ENCODE data around the gene ZMAT1.
A peak's percentile ranks its signal among the peaks of the same experiment; 100 is the strongest.
"Not testable (repeated sequence)": the region's sequence is repeated elsewhere in the genome, so short reads cannot be mapped to it uniquely, and the experiment has no call there.

The ZMAT1 gene

GRCh38 chrX:101931488-101932248 is at the start of gene ZMAT1:
TSS of gene ZMAT1 (minus strand) at chrX:101932027. CDS start at chrX:101932008, 19 bp downstream.
- DNase-seq (ENCODE audit: low spot score), result peak; percentile 65

GRCh38 chrX:101977106-101977505 is 45.3 kb upstream of the ZMAT1 start:
- no peak for DNase-seq (ENCODE audit: low spot score)

GRCh38 chrX:101973066-101973465 is 41.2 kb upstream of the ZMAT1 start:
- no peak for DNase-seq (ENCODE audit: low spot score)

GRCh38 chrX:101964923-101965539 is 33.2 kb upstream of the ZMAT1 start:
- not testable (repeated sequence) for DNase-seq (ENCODE audit: low spot score)

- DNase-seq (ENCODE audit: low spot score), result no peak
Measured at GRCh38 chrX:101958139-101958538, 26.3 kb upstream of the ZMAT1 start.

- no peak for DNase-seq (ENCODE audit: low spot score)
Measured at GRCh38 chrX:101957174-101957573, 25.3 kb upstream of the ZMAT1 start.

GRCh38 chrX:101956556-101956955 is 24.7 kb upstream of the ZMAT1 start:
- DNase-seq (ENCODE audit: low spot score), result no peak

GRCh38 chrX:101950581-101950980 is 18.8 kb upstream of the ZMAT1 start:
- no peak for DNase-seq (ENCODE audit: low spot score)

- DNase-seq (ENCODE audit: low spot score), result no peak
Measured at GRCh38 chrX:101932249-101932570, 383 bp upstream of the ZMAT1 start.

GRCh38 chrX:101931136-101931487 is 715 bp downstream of the ZMAT1 start:
- DNase-seq (ENCODE audit: low spot score), result peak; percentile 0

GRCh38 chrX:101925733-101926132 is 6.1 kb downstream of the ZMAT1 start:
- no peak for DNase-seq (ENCODE audit: low spot score)

GRCh38 chrX:101918751-101919150 is 13.1 kb downstream of the ZMAT1 start:
- no peak for DNase-seq (ENCODE audit: low spot score)

GRCh38 chrX:101906136-101906796 is 25.6 kb downstream of the ZMAT1 start:
- DNase-seq (ENCODE audit: low spot score), result no peak

GRCh38 chrX:101904996-101905395 is 26.8 kb downstream of the ZMAT1 start:
- no peak for DNase-seq (ENCODE audit: low spot score)

Measured in LoVo (cell line).